Transverse colon (tissue), 4 donors: ENCODE results near the gene ZMYND19.

Experiments
- CTCF ChIP-seq, 5 experiments: fragments of 200-600 bp in 3 of 5; fragments of 450-650 bp in 2 of 5; sonication (generic) in 3 of 5; IDR thresholded peaks; 1 replicate in 2 of 5; 2 replicates in 3 of 5; pipeline ENCODE4 v1.5.1; 2016 to 2017; ENCODE audit warnings: antibody characterized with exemption in 5 of 5, inconsistent platforms in 3 of 5, mild to moderate bottlenecking in 2 of 5, moderate library complexity in 1 of 5
- POLR2A ChIP-seq: fragments of 450-650 bp; IDR thresholded peaks from one replicate; pipeline ENCODE4 v1.6.1; 2016; ENCODE audit warnings: antibody characterized with exemption, mild to moderate bottlenecking, moderate library complexity
- POLR2AphosphoS5 ChIP-seq, 3 donors: sonication (generic); formaldehyde crosslinking; IDR thresholded peaks; one replicate each; pipeline ENCODE4 v1.6.1; 2016; ENCODE audit warnings: antibody characterized with exemption in 3 of 3

GRCh38 chr9:137588891-137589290, 1.4 kb downstream of the ZMYND19 start:
- TF ChIP-seq CTCF (IDR thresholded peaks at IDR 0.05) (no peak), POLR2A (no peak), POLR2AphosphoS5 (IDR thresholded peaks at IDR 0.05) (no peak)
